ENCODE measurements around the gene PRPSAP1. TPM values are rescaled to one million over a fixed set of nuclear protein-coding genes. Genes with fewer than 3 reads are reported as not detected.

Gene PRPSAP1
- total RNA-seq, 1 donor from 2014 or later, result 68.5 TPM

DNA sequence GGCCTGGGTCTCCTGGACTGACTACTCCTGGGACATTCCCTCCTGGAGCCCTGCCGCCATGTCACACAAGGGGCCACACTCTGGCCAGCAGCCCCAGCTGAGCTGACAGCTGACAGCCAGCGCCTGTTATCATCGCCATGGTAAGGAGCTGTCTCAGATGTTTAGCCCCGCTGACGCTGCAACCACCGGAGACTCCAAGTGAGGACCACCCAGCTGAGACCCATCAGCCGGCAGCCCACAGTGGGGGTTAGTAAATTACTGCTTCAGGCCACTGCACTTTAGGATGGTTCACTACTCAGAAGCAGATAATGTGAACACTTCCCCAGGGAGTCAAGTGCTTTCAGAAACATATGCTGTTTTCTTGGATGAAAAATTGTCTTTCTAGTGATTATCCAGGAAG, 16.1 kb upstream of the PRPSAP1 start:
- no peaks in the 10 kb centered on the region for H3K36me3 Mint-ChIP-seq (ENCODE audit: unreplicated experiment)
- peak; percentile 77 for DNase-seq
- peaks cover 40% of the 10 kb centered on the region for H3K4me1 Mint-ChIP-seq (ENCODE audit: low read depth, unreplicated experiment)
- H3K4me3 Mint-ChIP-seq (ENCODE audit: unreplicated experiment), result peak overlapping the region; percentile 13
- peak overlapping the region; percentile 90 for H3K27ac Mint-ChIP-seq (ENCODE audit: unreplicated experiment)
- H3K27me3 Mint-ChIP-seq (ENCODE audit: unreplicated experiment), result peaks cover 8% of the 10 kb centered on the region
- TF ChIP-seq, protein P1, sequence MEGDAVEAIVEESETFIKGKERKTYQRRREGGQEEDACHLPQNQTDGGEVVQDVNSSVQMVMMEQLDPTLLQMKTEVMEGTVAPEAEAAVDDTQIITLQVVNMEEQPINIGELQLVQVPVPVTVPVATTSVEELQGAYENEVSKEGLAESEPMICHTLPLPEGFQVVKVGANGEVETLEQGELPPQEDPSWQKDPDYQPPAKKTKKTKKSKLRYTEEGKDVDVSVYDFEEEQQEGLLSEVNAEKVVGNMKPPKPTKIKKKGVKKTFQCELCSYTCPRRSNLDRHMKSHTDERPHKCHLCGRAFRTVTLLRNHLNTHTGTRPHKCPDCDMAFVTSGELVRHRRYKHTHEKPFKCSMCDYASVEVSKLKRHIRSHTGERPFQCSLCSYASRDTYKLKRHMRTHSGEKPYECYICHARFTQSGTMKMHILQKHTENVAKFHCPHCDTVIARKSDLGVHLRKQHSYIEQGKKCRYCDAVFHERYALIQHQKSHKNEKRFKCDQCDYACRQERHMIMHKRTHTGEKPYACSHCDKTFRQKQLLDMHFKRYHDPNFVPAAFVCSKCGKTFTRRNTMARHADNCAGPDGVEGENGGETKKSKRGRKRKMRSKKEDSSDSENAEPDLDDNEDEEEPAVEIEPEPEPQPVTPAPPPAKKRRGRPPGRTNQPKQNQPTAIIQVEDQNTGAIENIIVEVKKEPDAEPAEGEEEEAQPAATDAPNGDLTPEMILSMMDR (IDR thresholded peaks at IDR 0.05; ENCODE audit: partially characterized antibody, unreplicated experiment), result no peak
- H3K9me3 Mint-ChIP-seq (ENCODE audit: unreplicated experiment), result peaks cover 19% of the 10 kb centered on the region

DNA sequence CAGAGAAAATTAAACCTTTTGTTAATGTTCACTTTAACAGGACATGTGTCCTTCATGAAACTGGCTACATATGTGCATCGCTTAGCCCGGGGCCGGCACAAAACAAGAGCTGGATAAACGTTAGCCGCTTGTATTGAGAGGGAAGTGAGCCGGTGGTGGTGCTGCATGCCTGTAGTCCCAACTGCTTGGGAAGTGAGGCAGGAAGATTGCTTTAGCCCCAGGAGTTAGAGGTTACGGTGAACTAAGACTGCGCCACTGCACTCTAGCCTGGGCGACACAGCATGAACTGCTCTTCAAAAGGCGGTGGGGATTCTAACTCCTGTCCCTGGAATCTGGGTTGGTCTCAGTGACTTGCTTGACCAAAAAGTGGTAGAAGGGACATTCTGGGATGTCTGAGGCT, 15.7 kb upstream of the PRPSAP1 start:
- peak overlapping the region; percentile 73 for H3K4me3 Mint-ChIP-seq (ENCODE audit: unreplicated experiment)
- peaks cover 8% of the 10 kb centered on the region for H3K27me3 Mint-ChIP-seq (ENCODE audit: unreplicated experiment)
- H3K9me3 Mint-ChIP-seq (ENCODE audit: unreplicated experiment), result peaks cover 19% of the 10 kb centered on the region
- peaks cover 39% of the 10 kb centered on the region for H3K4me1 Mint-ChIP-seq (ENCODE audit: low read depth, unreplicated experiment)
- no peak for DNase-seq
- TF ChIP-seq, protein P1 (IDR thresholded peaks at IDR 0.05; ENCODE audit: partially characterized antibody, unreplicated experiment), result no peak
- H3K27ac Mint-ChIP-seq (ENCODE audit: unreplicated experiment), result peak overlapping the region; percentile 90
- no peaks in the 10 kb centered on the region for H3K36me3 Mint-ChIP-seq (ENCODE audit: unreplicated experiment)

DNA sequence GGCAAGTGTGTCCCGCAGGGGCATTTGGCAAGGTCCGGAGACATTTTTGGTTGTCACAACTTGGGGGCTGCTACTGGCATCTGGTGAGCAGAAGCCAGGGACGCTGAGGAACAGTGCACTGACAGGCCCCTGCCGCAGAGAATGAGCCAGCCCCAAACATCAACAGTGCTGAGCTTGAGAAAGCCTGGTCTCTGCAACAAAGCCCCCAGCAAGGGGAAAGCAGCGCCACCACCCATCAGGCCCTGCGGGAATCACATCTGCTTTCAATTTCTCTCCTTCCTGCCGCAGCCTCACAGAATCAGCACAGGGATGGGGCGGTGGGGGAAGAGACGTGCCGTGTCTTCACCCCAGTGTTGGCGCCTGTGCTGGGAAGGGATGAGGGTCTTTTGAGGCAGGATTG, 14.8 kb upstream of the PRPSAP1 start:
- peaks cover 32% of the 10 kb centered on the region for H3K4me1 Mint-ChIP-seq (ENCODE audit: low read depth, unreplicated experiment)
- H3K27me3 Mint-ChIP-seq (ENCODE audit: unreplicated experiment), result peaks cover 8% of the 10 kb centered on the region
- peak overlapping the region; percentile 90 for H3K27ac Mint-ChIP-seq (ENCODE audit: unreplicated experiment)
- H3K36me3 Mint-ChIP-seq (ENCODE audit: unreplicated experiment), result no peaks in the 10 kb centered on the region
- TF ChIP-seq, protein P1 (IDR thresholded peaks at IDR 0.05; ENCODE audit: partially characterized antibody, unreplicated experiment), result no peak
- H3K9me3 Mint-ChIP-seq (ENCODE audit: unreplicated experiment), result peaks cover 17% of the 10 kb centered on the region
- no peak for DNase-seq
- H3K4me3 Mint-ChIP-seq (ENCODE audit: unreplicated experiment), result no peak overlapping the region

DNA sequence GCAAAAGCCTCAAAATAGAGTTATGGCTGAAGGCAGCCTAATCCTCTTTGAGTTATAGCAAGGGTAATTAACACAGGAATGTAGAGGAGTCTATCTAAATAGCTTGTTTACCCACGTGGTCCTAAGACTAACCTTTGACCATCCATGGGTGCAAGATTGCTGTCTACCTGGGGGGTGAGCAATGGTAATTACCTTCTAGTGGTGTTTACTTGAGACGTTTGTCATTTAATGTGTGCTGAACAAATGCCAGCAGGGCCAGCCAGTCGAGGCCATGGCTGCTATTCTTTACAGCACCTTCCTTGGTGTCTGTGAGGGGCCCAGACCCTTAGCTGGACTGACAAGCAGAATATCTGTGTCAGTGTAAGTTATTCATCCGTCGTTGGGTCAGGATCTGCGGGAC, 13.9 kb upstream of the PRPSAP1 start:
- H3K4me1 Mint-ChIP-seq (ENCODE audit: low read depth, unreplicated experiment), result peaks cover 32% of the 10 kb centered on the region

DNA sequence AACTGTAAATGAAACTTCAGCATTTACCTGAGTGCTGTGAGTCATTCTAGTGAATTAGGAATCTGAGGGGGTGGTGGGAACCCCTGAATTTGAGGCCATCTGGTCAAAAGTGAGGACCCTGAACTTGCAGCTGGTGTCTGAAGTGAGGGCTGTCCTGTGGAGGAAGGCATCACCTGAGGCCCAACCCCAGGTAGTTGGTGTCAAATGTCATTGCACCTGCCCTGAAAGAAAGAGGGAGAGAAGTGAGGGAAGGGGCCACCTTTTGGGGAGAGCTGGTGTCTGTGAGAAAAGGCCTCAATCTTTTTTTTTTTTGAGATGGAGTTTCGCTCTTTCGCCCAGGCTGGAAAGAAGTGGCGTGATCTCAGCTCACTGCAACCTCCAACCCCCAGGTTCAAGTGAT, 12.5 kb upstream of the PRPSAP1 start:
- Mint-ChIP-seq H3K27me3 (ENCODE audit: unreplicated experiment) (peaks cover 12% of the 10 kb centered on the region), H3K27ac (ENCODE audit: unreplicated experiment) (no peak overlapping the region), H3K4me3 (ENCODE audit: unreplicated experiment) (peak overlapping the region; percentile 34), H3K4me1 (ENCODE audit: low read depth, unreplicated experiment) (peaks cover 36% of the 10 kb centered on the region), H3K36me3 (ENCODE audit: unreplicated experiment) (no peaks in the 10 kb centered on the region), H3K9me3 (ENCODE audit: unreplicated experiment) (peaks cover 17% of the 10 kb centered on the region)
- no peak for DNase-seq
- TF ChIP-seq, protein P1 (IDR thresholded peaks at IDR 0.05; ENCODE audit: partially characterized antibody, unreplicated experiment), result no peak

More for the DNA sequence above, 13.9 kb upstream of the PRPSAP1 start:
- H3K27ac Mint-ChIP-seq (ENCODE audit: unreplicated experiment), result no peak overlapping the region
- H3K36me3 Mint-ChIP-seq (ENCODE audit: unreplicated experiment), result no peaks in the 10 kb centered on the region
- no peak overlapping the region for H3K4me3 Mint-ChIP-seq (ENCODE audit: unreplicated experiment)
- peaks cover 8% of the 10 kb centered on the region for H3K27me3 Mint-ChIP-seq (ENCODE audit: unreplicated experiment)
- TF ChIP-seq, protein P1 (IDR thresholded peaks at IDR 0.05; ENCODE audit: partially characterized antibody, unreplicated experiment), result no peak
- H3K9me3 Mint-ChIP-seq (ENCODE audit: unreplicated experiment), result peaks cover 17% of the 10 kb centered on the region
- DNase-seq, result no peak
